SK-N-SH treated with all-trans-retinoic acid at 6 μM for 48 hours (cell line): ENCODE measurements around the gene EIF4G1.

Experiments used
- ATAC-seq: fragments of 200-7000 bp; cut with Tn5 transposase; 3 replicates; pipeline ENCODE4 v1.9.1; 2020; ENCODE audit warnings: mild to moderate bottlenecking, moderate library complexity
- ARNTL ChIP-seq: fragments of 450-650 bp; formaldehyde crosslinking; IDR thresholded peaks from 2 replicates; pipeline ENCODE4 v1.5.0; 2020; ENCODE audit warnings: low read depth, mild to moderate bottlenecking, moderate library complexity, borderline replicate concordance
- CREB5 ChIP-seq: fragments of 250-450 bp; sonication (Bioruptor Pico); IDR thresholded peaks from 2 replicates; pipeline ENCODE4 v1.5.1; 2020; ENCODE audit warnings: low read depth, mild to moderate bottlenecking, moderate library complexity
- CSDC2 ChIP-seq: fragments of 250-450 bp; sonication (Bioruptor Pico); IDR thresholded peaks from 2 replicates; pipeline ENCODE4 v1.5.0; 2020; ENCODE audit warnings: mild to moderate bottlenecking, moderate library complexity
- CSRNP3 ChIP-seq: fragments of 250-450 bp; sonication (Bioruptor Pico); IDR thresholded peaks from 2 replicates; pipeline ENCODE4 v1.5.1; 2021; ENCODE audit warnings: mild to moderate bottlenecking, moderate library complexity
- ESRRG ChIP-seq: fragments of 250-450 bp; sonication (Bioruptor Pico); IDR thresholded peaks from 2 replicates; pipeline ENCODE4 v1.6.1; 2021; ENCODE audit warnings: mild to moderate bottlenecking
- GLIS3 ChIP-seq: fragments of 250-450 bp; sonication (Bioruptor Pico); IDR thresholded peaks from 2 replicates; pipeline ENCODE4 v1.5.0; 2020; ENCODE audit warnings: mild to moderate bottlenecking, moderate library complexity
- ISL1 ChIP-seq: fragments of 250-450 bp; sonication (Bioruptor Pico); IDR thresholded peaks from 2 replicates; pipeline ENCODE4 v2.1.2; 2022; ENCODE audit warnings: mild to moderate bottlenecking, moderate library complexity
- OSR1 ChIP-seq: fragments of 250-450 bp; sonication (Bioruptor Pico); IDR thresholded peaks from 2 replicates; pipeline ENCODE4 v1.8.0; 2022; ENCODE audit warnings: moderate library complexity, mild to moderate bottlenecking, inconsistent platforms
- PATZ1 ChIP-seq: fragments of 250-450 bp; sonication (Bioruptor Pico); IDR thresholded peaks from 2 replicates; pipeline ENCODE4 v1.8.0; 2020; ENCODE audit warnings: mild to moderate bottlenecking, moderate library complexity, borderline replicate concordance
- POU6F1 ChIP-seq: fragments of 250-450 bp; sonication (Bioruptor Pico); IDR thresholded peaks from 2 replicates; pipeline ENCODE4 v1.8.0; 2021; ENCODE audit warnings: low read depth, mild to moderate bottlenecking, moderate library complexity, borderline replicate concordance
- PPARA ChIP-seq: fragments of 250-450 bp; sonication (Bioruptor Pico); IDR thresholded peaks from 2 replicates; pipeline ENCODE4 v1.5.0; 2020; ENCODE audit warnings: mild to moderate bottlenecking, borderline replicate concordance
- RARB ChIP-seq: fragments of 250-450 bp; sonication (Bioruptor Pico); IDR thresholded peaks from 2 replicates; pipeline ENCODE4 v1.8.0; 2021; ENCODE audit warnings: mild to moderate bottlenecking, moderate library complexity
- TCF4 ChIP-seq: fragments of 250-450 bp; sonication (Bioruptor Pico); IDR thresholded peaks from 2 replicates; pipeline ENCODE4 v1.8.0; 2021; ENCODE audit warnings: mild to moderate bottlenecking, moderate library complexity, borderline replicate concordance
- TOX ChIP-seq: fragments of 250-450 bp; sonication (Bioruptor Pico); IDR thresholded peaks from 2 replicates; pipeline ENCODE4 v1.8.0; 2021; ENCODE audit warnings: mild to moderate bottlenecking, moderate library complexity, borderline replicate concordance
- TSHZ2 ChIP-seq: fragments of 250-450 bp; sonication (Bioruptor Pico); IDR thresholded peaks from 2 replicates; pipeline ENCODE4 v1.5.0; 2020; ENCODE audit warnings: mild to moderate bottlenecking, moderate library complexity
- ZC3H10 ChIP-seq: fragments of 250-450 bp; sonication (Bioruptor Pico); IDR thresholded peaks from 2 replicates; pipeline ENCODE4 v1.5.1; 2021; ENCODE audit warnings: mild to moderate bottlenecking, moderate library complexity
- ZFP3 ChIP-seq: fragments of 250-450 bp; sonication (Bioruptor Pico); IDR thresholded peaks from 2 replicates; pipeline ENCODE4 v1.5.0; 2020; ENCODE audit warnings: mild to moderate bottlenecking, moderate library complexity
- ZFP30 ChIP-seq: fragments of 450-650 bp; formaldehyde crosslinking; IDR thresholded peaks from 2 replicates; pipeline ENCODE4 v1.5.0; 2022; ENCODE audit warnings: mild to moderate bottlenecking, moderate library complexity
- ZNF565 ChIP-seq: fragments of 450-650 bp; formaldehyde crosslinking; conservative IDR thresholded peaks from 2 replicates; pipeline ENCODE4 v1.5.0; 2020; ENCODE audit warnings: low read depth, mild to moderate bottlenecking, moderate library complexity
- ZNF70 ChIP-seq: fragments of 450-650 bp; formaldehyde crosslinking; IDR thresholded peaks from 2 replicates; pipeline ENCODE4 v1.5.0; 2020; ENCODE audit warnings: mild to moderate bottlenecking, moderate library complexity

The EIF4G1 gene

GRCh38 chr3:184344579-184345316 lies 30.3 kb downstream of the EIF4G1 start:
- TF ChIP-seq CREB5 (CRISPR knock-in tag) (no peak), ZFP30 (no peak), ZNF70 (CRISPR knock-in tag) (no peak), CSDC2 (no peak), TOX (CRISPR knock-in tag) (no peak), PPARA (CRISPR knock-in tag) (no peak)
- ATAC-seq, result peak; percentile 4; the same call in 1 of the 3 replicates

GRCh38 chr3:184345317-184346144 lies 31.1 kb downstream of the EIF4G1 start:
- TF ChIP-seq ZC3H10 (CRISPR knock-in tag), result no peak
- TF ChIP-seq ZNF565 (CRISPR knock-in tag), result no peak
- TF ChIP-seq ISL1 (CRISPR knock-in tag), result no peak
- TF ChIP-seq CSRNP3, result no peak
- no peak for TF ChIP-seq OSR1
- no peak for TF ChIP-seq POU6F1 (CRISPR knock-in tag)
- TF ChIP-seq TCF4 (CRISPR knock-in tag), result no peak
- TF ChIP-seq ESRRG (CRISPR knock-in tag), result no peak
- no peak for TF ChIP-seq ZFP3 (CRISPR knock-in tag)
- TF ChIP-seq CSDC2, result no peak
- TF ChIP-seq TSHZ2 (CRISPR knock-in tag), result no peak
- no peak for TF ChIP-seq CREB5 (CRISPR knock-in tag)
- no peak for TF ChIP-seq RARB (CRISPR knock-in tag)
- peak; percentile 80 for ATAC-seq

- ATAC-seq, result no peak
- no peak for TF ChIP-seq ZC3H10 (CRISPR knock-in tag)
- TF ChIP-seq ZNF70 (CRISPR knock-in tag), result no peak
- TF ChIP-seq PPARA (CRISPR knock-in tag), result no peak
- TF ChIP-seq ZNF565 (CRISPR knock-in tag), result no peak
- TF ChIP-seq TOX (CRISPR knock-in tag), result no peak
- no peak for TF ChIP-seq GLIS3 (CRISPR knock-in tag)
- TF ChIP-seq POU6F1 (CRISPR knock-in tag), result no peak
- TF ChIP-seq CSDC2, result no peak
- TF ChIP-seq CREB5 (CRISPR knock-in tag), result no peak
- no peak for TF ChIP-seq PATZ1 (CRISPR knock-in tag)
- TF ChIP-seq ARNTL, result no peak
These were observed 32.2 kb downstream of the EIF4G1 start for GRCh38 chr3:184346480-184347190.
